ENCODE measurements around the gene SV2C.
"Not testable (repeated sequence)": the region's sequence is repeated elsewhere in the genome, so short reads cannot be mapped to it uniquely, and the experiment has no call there.

The SV2C gene

GRCh38 chr5:76089156-76089555, 6.0 kb downstream of the SV2C start:
- not testable (repeated sequence) for H3K79me1 ChIP-seq (ENCODE audit: low read length); H4K8ac ChIP-seq (ENCODE audit: low read depth, low read length); H3K36me3 ChIP-seq (ENCODE audit: control insufficient read depth in 1 of 2, insufficient read depth in 2 of 2, low read length in 2 of 2); DNase-seq; H3K18ac ChIP-seq (ENCODE audit: low read length); H3K9ac ChIP-seq (ENCODE audit: low read length); H2BK5ac ChIP-seq (ENCODE audit: low read depth, low read length, poor library complexity); H2BK120ac ChIP-seq (ENCODE audit: insufficient read depth, low read length, poor library complexity); H3K4me1 ChIP-seq (ENCODE audit: control insufficient read depth in 1 of 2, insufficient read depth in 2 of 2, low read length in 2 of 2); H4K91ac ChIP-seq (ENCODE audit: low read depth, low read length); H2AK5ac ChIP-seq (ENCODE audit: low read length); H3K79me2 ChIP-seq (ENCODE audit: control insufficient read depth, insufficient read depth, low read length, poor library complexity); H3K4me2 ChIP-seq (ENCODE audit: low read length); H3K9me3 ChIP-seq (ENCODE audit: insufficient read depth, low read depth, low read length); H3K4me3 ChIP-seq (ENCODE audit: low read depth, low read length); H2BK12ac ChIP-seq (ENCODE audit: low read length); H3K23ac ChIP-seq (ENCODE audit: low read length); H3K14ac ChIP-seq (ENCODE audit: low read length); H4K12ac ChIP-seq (ENCODE audit: low read depth, low read length); H2AFZ ChIP-seq (ENCODE audit: insufficient read depth, low read length, poor library complexity); H3K4ac ChIP-seq (ENCODE audit: low read depth, low read length); H3K27ac ChIP-seq (ENCODE audit: low read depth, low read length)
- no CpG with 5 or more reads among the region's 2 CpGs for WGBS (ENCODE audit: extremely low coverage, insufficient coverage, insufficient read length)
- peaks cover 11% of the 10 kb centered on the region for H3K27me3 ChIP-seq (ENCODE audit: insufficient read depth, low read length)

GRCh38 chr5:76091351-76091750, 8.2 kb downstream of the SV2C start:
- Histone ChIP-seq H2BK120ac (ENCODE audit: insufficient read depth, low read length, poor library complexity) (no peak overlapping the region), H3K18ac (ENCODE audit: low read length) (no peak overlapping the region), H4K91ac (ENCODE audit: low read depth, low read length) (no peak overlapping the region), H2BK5ac (ENCODE audit: low read depth, low read length, poor library complexity) (no peak overlapping the region), H3K4me2 (ENCODE audit: low read length) (no peak overlapping the region), H2BK12ac (ENCODE audit: low read length) (no peak overlapping the region), H2AFZ (ENCODE audit: insufficient read depth, low read length, poor library complexity) (no peak overlapping the region), H3K27ac (ENCODE audit: low read depth, low read length) (no peak overlapping the region), H3K79me2 (ENCODE audit: control insufficient read depth, insufficient read depth, low read length, poor library complexity) (no peaks in the 10 kb centered on the region), H3K79me1 (ENCODE audit: low read length) (no peaks in the 10 kb centered on the region), H2AK5ac (ENCODE audit: low read length) (no peak overlapping the region), H4K12ac (ENCODE audit: low read depth, low read length) (no peak overlapping the region), H3K9ac (ENCODE audit: low read length) (no peak overlapping the region), H3K4me1 (ENCODE audit: control insufficient read depth in 1 of 2, insufficient read depth in 2 of 2, low read length in 2 of 2) (no peaks in the 10 kb centered on the region), H3K9me3 (ENCODE audit: insufficient read depth, low read depth, low read length) (no peaks in the 10 kb centered on the region), H3K23ac (ENCODE audit: low read length) (no peak overlapping the region), H3K4me3 (ENCODE audit: low read depth, low read length) (no peak overlapping the region), H3K27me3 (ENCODE audit: insufficient read depth, low read length) (peaks cover 2% of the 10 kb centered on the region), H3K36me3 (ENCODE audit: control insufficient read depth in 1 of 2, insufficient read depth in 2 of 2, low read length in 2 of 2) (no peaks in the 10 kb centered on the region), H3K4ac (ENCODE audit: low read depth, low read length) (no peak overlapping the region), H3K14ac (ENCODE audit: low read length) (no peak overlapping the region), H4K8ac (ENCODE audit: low read depth, low read length) (no peak overlapping the region)
- no peak for DNase-seq
- WGBS (ENCODE audit: extremely low coverage, insufficient coverage, insufficient read length): no CpG with 5 or more reads among the region's 1 CpG

DNA sequence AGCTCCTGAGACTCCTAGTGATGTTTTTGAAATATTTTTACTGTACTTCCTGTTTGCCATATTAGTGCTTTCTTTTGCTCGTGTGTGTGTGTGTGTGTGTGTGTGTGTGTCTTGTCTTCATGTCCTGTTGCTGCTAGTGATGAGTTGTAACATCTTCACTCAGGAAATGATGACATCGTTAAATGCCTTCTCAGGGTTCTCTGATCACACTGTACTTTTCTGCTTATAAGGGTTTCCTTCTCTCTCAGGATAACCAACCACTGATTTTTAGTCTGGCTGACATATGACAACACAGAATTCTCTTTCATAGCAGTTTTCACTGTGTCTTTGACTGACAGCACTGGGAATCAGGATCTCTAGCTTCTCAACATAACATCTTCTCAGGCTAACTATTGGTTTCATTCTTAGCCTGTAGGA, 16.1 kb downstream of the SV2C start:
- H2AK5ac ChIP-seq (ENCODE audit: low read length): no peak overlapping the region
- no peak overlapping the region for H3K14ac ChIP-seq (ENCODE audit: low read length)
- H3K18ac ChIP-seq (ENCODE audit: low read length): no peak overlapping the region
- no peak overlapping the region for H2AFZ ChIP-seq (ENCODE audit: insufficient read depth, low read length, poor library complexity)
- H3K79me2 ChIP-seq (ENCODE audit: control insufficient read depth, insufficient read depth, low read length, poor library complexity): no peaks in the 10 kb centered on the region
- H3K9ac ChIP-seq (ENCODE audit: low read length): no peak overlapping the region
- no peaks in the 10 kb centered on the region for H3K4me1 ChIP-seq (ENCODE audit: control insufficient read depth in 1 of 2, insufficient read depth in 2 of 2, low read length in 2 of 2)
- H3K27me3 ChIP-seq (ENCODE audit: insufficient read depth, low read length): no peaks in the 10 kb centered on the region
- H4K8ac ChIP-seq (ENCODE audit: low read depth, low read length): no peak overlapping the region
- H3K79me1 ChIP-seq (ENCODE audit: low read length): no peaks in the 10 kb centered on the region
- no peak overlapping the region for H3K4me3 ChIP-seq (ENCODE audit: low read depth, low read length)
- H3K23ac ChIP-seq (ENCODE audit: low read length): no peak overlapping the region
- no peak overlapping the region for H2BK12ac ChIP-seq (ENCODE audit: low read length)
- DNase-seq: no peak
- no CpG with 5 or more reads among the region's 2 CpGs for WGBS (ENCODE audit: extremely low coverage, insufficient coverage, insufficient read length)
- H3K9me3 ChIP-seq (ENCODE audit: insufficient read depth, low read depth, low read length): no peaks in the 10 kb centered on the region
- no peak overlapping the region for H3K4me2 ChIP-seq (ENCODE audit: low read length)
- H3K36me3 ChIP-seq (ENCODE audit: control insufficient read depth in 1 of 2, insufficient read depth in 2 of 2, low read length in 2 of 2): no peaks in the 10 kb centered on the region
- H2BK120ac ChIP-seq (ENCODE audit: insufficient read depth, low read length, poor library complexity): no peak overlapping the region
- no peak overlapping the region for H3K27ac ChIP-seq (ENCODE audit: low read depth, low read length)
- no peak overlapping the region for H2BK5ac ChIP-seq (ENCODE audit: low read depth, low read length, poor library complexity)
- no peak overlapping the region for H4K91ac ChIP-seq (ENCODE audit: low read depth, low read length)
- H3K4ac ChIP-seq (ENCODE audit: low read depth, low read length): no peak overlapping the region
- no peak overlapping the region for H4K12ac ChIP-seq (ENCODE audit: low read depth, low read length)

GRCh38 chr5:76099756-76100155, 16.6 kb downstream of the SV2C start:
- Histone ChIP-seq H3K27ac (ENCODE audit: low read depth, low read length) (no peak overlapping the region), H4K12ac (ENCODE audit: low read depth, low read length) (no peak overlapping the region), H2AFZ (ENCODE audit: insufficient read depth, low read length, poor library complexity) (no peak overlapping the region), H3K18ac (ENCODE audit: low read length) (no peak overlapping the region), H4K8ac (ENCODE audit: low read depth, low read length) (no peak overlapping the region), H3K9ac (ENCODE audit: low read length) (no peak overlapping the region), H3K36me3 (ENCODE audit: control insufficient read depth in 1 of 2, insufficient read depth in 2 of 2, low read length in 2 of 2) (no peaks in the 10 kb centered on the region), H3K4me3 (ENCODE audit: low read depth, low read length) (no peak overlapping the region), H3K4me2 (ENCODE audit: low read length) (no peak overlapping the region), H3K14ac (ENCODE audit: low read length) (no peak overlapping the region), H3K79me2 (ENCODE audit: control insufficient read depth, insufficient read depth, low read length, poor library complexity) (no peaks in the 10 kb centered on the region), H2AK5ac (ENCODE audit: low read length) (no peak overlapping the region), H3K79me1 (ENCODE audit: low read length) (no peaks in the 10 kb centered on the region), H2BK5ac (ENCODE audit: low read depth, low read length, poor library complexity) (no peak overlapping the region), H2BK120ac (ENCODE audit: insufficient read depth, low read length, poor library complexity) (no peak overlapping the region), H3K27me3 (ENCODE audit: insufficient read depth, low read length) (no peaks in the 10 kb centered on the region), H3K4ac (ENCODE audit: low read depth, low read length) (no peak overlapping the region), H3K4me1 (ENCODE audit: control insufficient read depth in 1 of 2, insufficient read depth in 2 of 2, low read length in 2 of 2) (no peaks in the 10 kb centered on the region), H2BK12ac (ENCODE audit: low read length) (no peak overlapping the region), H4K91ac (ENCODE audit: low read depth, low read length) (no peak overlapping the region), H3K9me3 (ENCODE audit: insufficient read depth, low read depth, low read length) (no peaks in the 10 kb centered on the region), H3K23ac (ENCODE audit: low read length) (no peak overlapping the region)
- DNase-seq: no peak
- WGBS (ENCODE audit: extremely low coverage, insufficient coverage, insufficient read length): no CpG with 5 or more reads among the region's 1 CpG
